Measurements from ENCODE around the gene DNAJB9.
"Not testable (repeated sequence)": the region's sequence is repeated elsewhere in the genome, so short reads cannot be mapped to it uniquely, and the experiment has no call there.

The DNAJB9 gene

GRCh38 chr7:108569381-108570145 lies at the start of gene DNAJB9, which contains the start of gene THAP5:
Gene DNAJB9 (plus strand): TSS chr7:108569874. CDS start chr7:108571727, 1,853 bp downstream.
Gene THAP5 (minus strand): TSS chr7:108569706. CDS start chr7:108569569, 137 bp downstream.
- peak; percentile 100 for DNase-seq (ENCODE audit: low read depth)

GRCh38 chr7:108522780-108523179 lies 46.9 kb upstream of the DNAJB9 start:
- no peak for DNase-seq (ENCODE audit: low read depth)

DNA sequence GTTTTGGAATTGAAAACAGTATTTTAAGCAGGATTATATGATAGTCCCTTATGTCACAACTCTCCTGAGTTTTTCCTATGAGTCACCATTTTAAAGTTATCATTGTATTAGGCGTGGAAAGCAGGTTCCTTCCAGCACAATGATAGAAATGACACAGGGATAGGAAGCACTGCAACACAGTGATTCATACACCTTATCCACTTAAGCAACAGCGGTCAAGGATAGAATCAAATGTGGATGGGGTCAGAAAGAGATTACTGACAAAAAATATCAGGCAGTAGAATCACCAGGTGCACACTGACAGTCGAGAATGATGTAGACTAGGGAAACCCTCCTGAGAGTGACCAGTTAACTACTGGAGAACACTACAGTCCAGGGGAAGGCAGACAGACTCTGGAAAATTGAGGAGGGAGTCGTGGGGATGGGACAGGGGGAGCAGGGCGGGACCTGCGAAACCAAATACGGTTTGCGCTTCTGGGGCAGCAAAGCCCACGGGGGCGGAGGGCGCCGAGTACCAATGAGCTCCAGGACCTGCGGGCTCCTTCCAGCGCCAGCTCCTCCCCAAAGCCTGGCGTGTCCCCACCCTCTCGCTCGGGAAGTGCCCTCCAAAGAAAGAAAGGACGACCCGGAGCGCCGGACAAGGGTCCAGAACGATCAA lies 44.2 kb upstream of the DNAJB9 start:
- DNase-seq (ENCODE audit: low read depth), result peak; percentile 77

GRCh38 chr7:108525985-108526767 lies 43.5 kb upstream of the DNAJB9 start, which contains the start of gene PNPLA8:
Gene PNPLA8 (minus strand): TSS chr7:108526135. CDS start chr7:108515491, 10,644 bp downstream.
- peak; percentile 100 for DNase-seq (ENCODE audit: low read depth)

DNA sequence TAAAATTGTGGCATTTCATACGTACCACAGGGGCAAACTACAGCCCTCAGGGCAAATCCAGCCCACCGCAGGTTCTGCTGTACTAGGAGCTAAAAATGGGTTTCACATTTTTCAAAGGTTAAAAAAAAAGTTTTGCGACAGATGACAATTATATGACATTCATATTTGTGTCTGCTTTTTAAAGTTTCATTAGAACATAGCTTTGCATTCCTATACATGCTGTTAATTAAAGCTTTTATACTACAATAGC lies 43.0 kb upstream of the DNAJB9 start:
- DNase-seq (ENCODE audit: low read depth), result no peak

- DNase-seq (ENCODE audit: low read depth), result no peak
These were observed 41.4 kb upstream of the DNAJB9 start for GRCh38 chr7:108528183-108528712.

GRCh38 chr7:108529341-108529740 lies 40.3 kb upstream of the DNAJB9 start:
- DNase-seq (ENCODE audit: low read depth), result no peak

GRCh38 chr7:108533712-108534111 lies 36.0 kb upstream of the DNAJB9 start:
- DNase-seq (ENCODE audit: low read depth), result no peak

DNA sequence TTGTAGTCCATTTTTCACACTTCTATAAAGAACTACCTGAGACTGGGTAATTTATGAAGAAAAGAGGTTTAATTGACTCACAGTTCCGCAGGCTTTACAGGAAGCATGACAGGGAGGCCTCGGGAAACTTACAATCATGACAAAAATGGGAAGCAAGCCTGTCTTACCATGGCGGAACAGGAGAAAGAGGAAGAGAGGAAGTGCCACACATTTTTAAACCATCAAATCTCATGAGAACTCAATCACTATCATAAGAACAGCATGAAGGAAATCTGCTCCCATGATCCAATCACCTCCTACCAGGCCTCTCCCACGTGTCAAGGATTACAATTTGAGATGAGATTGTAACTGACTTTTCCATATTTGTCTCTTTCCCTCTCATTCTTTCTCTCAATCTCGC lies 34.4 kb upstream of the DNAJB9 start:
- no peak for DNase-seq (ENCODE audit: low read depth)

DNA sequence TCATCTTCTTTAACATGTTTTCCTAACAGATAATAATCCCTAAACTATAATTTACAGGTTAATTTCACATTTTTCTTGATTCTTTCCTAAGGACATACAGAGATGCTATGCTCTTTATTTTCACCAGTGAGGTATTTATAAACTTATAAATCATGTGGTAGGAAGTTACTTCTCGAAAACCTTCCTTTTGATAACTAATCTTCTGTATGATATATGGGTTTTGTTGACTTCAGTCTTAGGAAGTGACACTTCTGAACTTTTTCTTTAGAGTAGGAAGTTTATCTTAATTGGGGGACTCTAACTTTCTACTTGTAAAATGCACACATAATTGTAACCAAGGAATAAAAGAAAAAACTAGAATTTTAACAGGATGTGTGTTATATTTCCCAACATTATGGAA lies 33.9 kb upstream of the DNAJB9 start:
- DNase-seq (ENCODE audit: low read depth), result no peak

DNA sequence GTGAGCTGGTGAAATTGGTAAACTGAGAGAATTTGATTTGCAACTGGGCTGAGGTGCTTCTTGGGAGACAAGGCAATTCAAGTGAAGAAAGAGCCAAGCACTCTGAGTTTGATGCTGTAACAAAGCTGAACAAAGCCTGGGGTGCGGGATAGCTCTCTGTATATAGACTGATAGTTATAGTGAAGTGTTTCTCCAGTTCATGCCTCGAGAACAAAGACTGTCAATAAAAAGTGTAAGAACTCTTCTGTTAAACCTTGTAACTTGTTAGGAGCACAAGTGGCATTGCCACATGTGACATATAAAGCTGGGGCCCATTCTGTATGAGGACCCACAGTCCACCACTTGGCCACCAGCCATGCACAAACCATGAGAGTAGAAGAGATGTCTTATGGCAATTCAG lies 32.4 kb upstream of the DNAJB9 start:
- no peak for DNase-seq (ENCODE audit: low read depth)

DNA sequence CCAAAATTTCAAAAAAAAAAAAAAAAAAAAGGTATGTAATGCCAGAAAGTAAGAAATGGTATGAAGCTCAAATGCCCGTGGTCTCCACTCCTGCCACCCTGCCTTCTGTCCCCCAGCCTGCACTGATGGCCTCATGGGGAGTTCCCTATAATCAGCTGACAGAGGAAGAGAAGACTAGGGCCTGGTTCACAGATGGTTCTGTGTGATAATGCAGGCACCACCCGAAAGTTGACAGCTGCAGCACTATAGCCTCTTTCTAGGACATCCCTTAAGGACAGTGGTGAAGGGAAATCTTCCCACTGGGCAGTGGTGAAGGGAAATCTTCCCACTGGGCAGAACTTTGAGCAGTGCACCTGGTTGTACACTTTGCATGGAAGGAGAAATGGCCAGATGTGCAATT lies 31.4 kb upstream of the DNAJB9 start:
- not testable (repeated sequence) for DNase-seq (ENCODE audit: low read depth)

DNA sequence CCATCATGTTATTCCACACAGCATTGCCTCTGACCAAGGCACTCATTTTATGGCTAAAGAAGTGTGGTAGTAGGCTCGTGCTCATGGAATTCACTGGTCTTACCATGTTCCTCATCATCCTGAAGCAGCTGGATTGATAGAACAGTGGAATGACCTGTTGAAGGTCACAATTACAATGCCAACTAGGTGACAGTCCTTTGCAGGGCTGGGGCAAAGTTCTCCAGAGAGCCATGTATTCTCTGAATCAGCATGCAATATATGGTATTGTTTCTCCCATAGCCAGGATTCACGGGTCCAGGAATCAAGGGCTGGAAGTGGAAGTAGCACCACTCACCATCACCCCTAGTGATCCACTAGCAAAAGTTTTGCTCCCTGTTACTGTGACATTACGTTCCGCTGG lies 31.0 kb upstream of the DNAJB9 start:
- not testable (repeated sequence) for DNase-seq (ENCODE audit: low read depth)

DNA sequence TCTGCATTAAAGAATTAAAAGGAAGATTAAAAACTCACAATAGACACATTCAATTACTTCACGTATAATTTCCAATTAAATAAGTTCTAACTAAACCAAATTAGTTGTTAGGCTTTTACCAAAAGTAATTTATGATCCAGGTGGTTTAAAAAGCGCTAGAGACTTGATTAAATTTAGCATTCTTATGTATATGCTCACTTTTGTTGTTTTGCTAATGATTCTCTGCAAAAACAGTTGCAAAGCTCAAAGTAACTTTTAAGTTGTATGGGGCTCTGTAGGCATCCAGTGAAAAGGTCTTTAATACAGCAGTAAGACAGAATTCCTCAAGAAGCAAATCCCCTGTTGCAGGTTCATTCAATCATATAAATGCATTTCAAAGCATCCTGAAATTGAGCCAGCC lies 28.2 kb upstream of the DNAJB9 start:
- DNase-seq (ENCODE audit: low read depth), result no peak

DNA sequence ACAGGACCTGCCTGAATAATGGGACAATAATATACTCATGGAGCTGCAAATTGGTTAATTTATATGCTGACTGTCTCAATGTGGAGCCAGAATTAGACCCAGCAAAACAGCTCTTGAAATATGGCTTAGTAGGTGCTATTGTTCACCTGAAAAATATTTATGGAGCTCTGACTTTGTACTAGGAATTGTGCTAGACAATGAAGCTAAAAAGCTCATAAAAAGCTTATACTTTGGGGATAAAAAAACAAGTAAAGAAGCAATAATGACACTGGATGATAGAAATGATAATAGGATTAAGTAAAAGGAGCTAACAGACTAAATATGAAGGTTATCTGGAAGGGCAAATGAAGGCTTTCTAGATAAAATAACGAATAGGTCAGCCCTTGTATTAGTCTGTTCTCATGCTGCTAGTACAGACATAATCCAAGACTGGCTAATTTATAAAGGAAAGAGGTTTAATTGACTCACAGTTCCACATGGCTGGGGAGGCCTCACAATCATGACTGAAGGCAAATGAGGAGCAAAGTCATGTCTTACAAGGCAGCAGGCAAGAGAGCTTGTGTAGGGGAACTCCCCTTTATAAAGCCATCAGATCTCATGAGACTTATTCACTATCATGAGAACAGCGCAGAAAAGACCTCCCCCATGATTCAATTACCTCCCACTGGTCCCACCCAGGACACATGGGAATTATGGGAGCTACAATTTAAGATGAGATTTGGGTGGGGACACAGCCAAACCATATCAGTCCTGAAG lies 21.4 kb upstream of the DNAJB9 start:
- not testable (repeated sequence) for DNase-seq (ENCODE audit: low read depth)

DNA sequence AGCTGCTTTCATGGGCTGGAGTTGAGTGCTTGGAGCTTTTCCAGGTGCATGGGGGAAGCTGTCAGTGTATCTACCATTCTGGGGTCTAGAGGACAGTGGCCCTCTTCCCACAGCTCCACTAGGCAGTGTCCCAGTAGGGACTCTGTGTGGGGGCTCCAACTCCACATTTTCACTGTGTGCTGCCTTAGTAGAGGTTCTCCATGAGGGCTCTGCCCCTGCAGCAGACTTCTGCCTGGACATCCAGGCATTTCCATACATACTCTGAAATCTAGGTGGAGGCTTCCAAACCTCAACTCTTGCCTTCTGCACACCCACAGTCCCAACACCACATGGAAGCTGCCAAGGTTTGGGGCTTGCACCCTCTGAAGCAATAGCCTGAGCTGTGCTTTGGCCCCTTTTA lies 13.0 kb upstream of the DNAJB9 start:
- not testable (repeated sequence) for DNase-seq (ENCODE audit: low read depth)

GRCh38 chr7:108557191-108557590 lies 12.5 kb upstream of the DNAJB9 start:
- DNase-seq (ENCODE audit: low read depth), result no peak

- no peak for DNase-seq (ENCODE audit: low read depth)
These were observed 12.1 kb upstream of the DNAJB9 start for GRCh38 chr7:108557617-108558016.

DNA sequence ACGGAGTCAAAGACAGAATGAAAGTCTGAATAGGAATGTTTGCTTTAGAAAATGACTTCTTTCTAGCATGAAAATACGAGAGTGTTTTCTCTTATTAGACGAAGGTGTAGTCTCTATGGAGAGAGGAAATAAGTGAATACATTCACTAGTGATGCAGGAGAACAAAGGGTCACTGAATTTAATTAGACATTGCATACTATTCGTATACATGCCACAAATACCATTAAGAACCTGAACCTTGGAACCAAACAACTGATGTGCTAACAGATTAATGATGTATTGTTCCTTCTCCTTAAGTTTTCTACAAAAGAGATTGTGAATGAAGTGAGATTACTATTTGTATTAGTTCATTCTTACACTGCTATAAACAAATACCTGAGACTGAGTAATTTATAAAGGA lies 10.4 kb upstream of the DNAJB9 start:
- no peak for DNase-seq (ENCODE audit: low read depth)

- peak; percentile 5 for DNase-seq (ENCODE audit: low read depth)
These were observed 8.5 kb upstream of the DNAJB9 start for GRCh38 chr7:108561047-108561619.

DNA sequence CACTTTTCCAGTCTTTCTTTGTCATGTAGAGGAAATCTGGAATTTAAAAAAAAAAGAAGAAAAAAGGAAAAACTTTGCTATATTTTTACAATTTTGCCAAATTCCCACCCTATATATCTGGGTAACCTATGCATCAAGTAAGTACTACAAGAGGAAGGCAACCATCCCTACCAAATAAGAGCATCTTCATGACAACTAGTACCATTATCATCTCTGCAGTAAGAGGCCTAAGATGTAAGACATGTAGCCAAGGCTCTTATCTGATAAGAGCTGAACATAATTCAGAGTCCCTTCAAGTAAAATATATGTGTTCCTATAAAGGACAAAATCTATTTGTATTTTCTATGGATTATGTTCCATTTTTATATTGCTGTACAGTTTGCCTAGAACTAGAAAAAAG lies 3.7 kb upstream of the DNAJB9 start:
- DNase-seq (ENCODE audit: low read depth), result no peak
